H7 (cell line): ENCODE measurements around the gene PSMA6. TPM values are rescaled to one million over a fixed set of nuclear protein-coding genes. Genes with fewer than 3 reads are reported as not detected.
"Not testable (repeated sequence)": the region's sequence is repeated elsewhere in the genome, so short reads cannot be mapped to it uniquely, and the experiment has no call there.

Experiments
- DNase-seq: peaks from one replicate; pipeline ENCODE4 v3.0.0; 2012
- H3K27me3 ChIP-seq: 2 replicates; pipeline ENCODE4 v1.6.0; 2011; ENCODE audit warnings: mild to moderate bottlenecking, low read length; ENCODE audit not compliant: control insufficient read depth, insufficient read depth
- H3K36me3 ChIP-seq: replicated peaks from 2 replicates; pipeline ENCODE4 v1.5.1; 2011; ENCODE audit warnings: low read length; ENCODE audit not compliant: control insufficient read depth, insufficient read depth
- H3K4me3 ChIP-seq: 2 replicates; pipeline ENCODE4 v1.5.1; 2011; ENCODE audit warnings: low read depth, mild to moderate bottlenecking, control low read depth, low read length, moderate library complexity; ENCODE audit not compliant: insufficient read depth
- total RNA-seq: library from RNA; depleted of rRNA; stranded (reverse); fragments of >200 nt; shearing (Covaris generic); gene quantifications from 2 replicates; pipeline ENCODE4 v1.2.3, GENCODE V29; 2014

The PSMA6 gene
- total RNA-seq, 1 experiment from 2014 or later = 232 TPM

DNA sequence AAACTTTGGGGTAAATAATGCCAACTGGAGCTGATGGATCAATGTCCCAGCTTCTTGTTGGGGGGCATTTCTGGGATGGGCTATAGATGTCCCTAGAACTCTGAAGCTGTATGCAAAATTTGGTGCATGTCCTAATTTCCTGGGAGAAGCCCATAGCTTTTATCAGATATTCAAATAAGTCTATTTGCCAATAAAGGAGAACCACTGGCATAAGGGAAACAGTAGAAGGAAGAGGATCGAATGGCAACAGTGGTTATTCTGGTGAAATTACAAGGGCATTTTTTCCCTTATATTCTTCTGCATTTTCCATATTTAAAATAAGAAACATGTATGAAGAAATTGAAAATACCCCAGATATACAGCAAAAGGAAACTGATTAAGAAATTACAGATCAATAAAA lies 34.2 kb downstream of the PSMA6 start:
- Histone ChIP-seq H3K27me3 (no peaks in the 10 kb centered on the region), H3K4me3 (no peak overlapping the region), H3K36me3 (no peaks in the 10 kb centered on the region)
- no peak for DNase-seq

DNA sequence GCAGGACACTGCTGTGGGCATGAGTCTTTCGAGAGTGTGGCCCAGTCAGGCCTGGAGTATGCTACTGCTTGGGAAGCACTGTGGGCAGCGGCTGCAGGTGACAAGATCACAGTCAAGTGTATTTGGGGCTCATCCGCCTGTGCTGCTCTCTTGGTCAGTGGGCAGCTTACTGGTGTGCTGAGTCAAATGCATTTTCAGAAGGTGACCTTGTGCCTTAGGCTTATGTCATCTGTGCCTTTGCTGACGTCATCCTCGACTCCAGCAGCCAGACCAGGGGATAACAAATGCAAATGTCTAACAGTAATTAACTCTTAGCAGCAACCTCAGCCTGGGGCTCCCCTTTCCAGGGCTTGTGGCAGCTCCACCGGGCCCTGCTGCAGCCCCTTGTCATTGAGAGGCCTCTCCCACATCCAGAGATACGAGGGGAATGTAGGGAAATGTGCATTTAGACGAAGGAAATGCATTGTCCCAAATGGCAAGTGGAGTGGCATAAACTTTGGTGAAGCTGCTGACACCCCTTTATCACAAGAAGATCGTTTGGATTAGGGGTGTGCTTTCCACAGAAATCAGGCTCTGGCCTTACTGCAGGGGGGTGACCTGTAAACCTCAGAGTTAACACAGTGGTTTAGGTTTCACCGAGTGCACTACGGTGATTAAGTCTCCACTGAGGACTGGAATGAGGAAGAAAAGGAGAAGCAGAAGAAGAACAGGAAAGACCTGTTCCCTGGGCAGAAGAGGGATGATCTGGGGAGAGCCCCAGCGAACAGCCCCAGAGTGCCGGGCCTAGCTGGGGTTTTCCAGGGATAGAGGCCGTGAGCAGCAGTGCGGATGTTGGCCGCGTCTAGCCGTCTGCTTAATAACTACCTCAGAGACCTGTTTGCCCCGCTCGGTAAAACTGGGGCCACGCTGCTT lies 39.7 kb downstream of the PSMA6 start:
- Histone ChIP-seq H3K36me3 (no peaks in the 10 kb centered on the region), H3K4me3 (no peak overlapping the region), H3K27me3 (no peaks in the 10 kb centered on the region)
- peak; percentile 45 for DNase-seq

DNA sequence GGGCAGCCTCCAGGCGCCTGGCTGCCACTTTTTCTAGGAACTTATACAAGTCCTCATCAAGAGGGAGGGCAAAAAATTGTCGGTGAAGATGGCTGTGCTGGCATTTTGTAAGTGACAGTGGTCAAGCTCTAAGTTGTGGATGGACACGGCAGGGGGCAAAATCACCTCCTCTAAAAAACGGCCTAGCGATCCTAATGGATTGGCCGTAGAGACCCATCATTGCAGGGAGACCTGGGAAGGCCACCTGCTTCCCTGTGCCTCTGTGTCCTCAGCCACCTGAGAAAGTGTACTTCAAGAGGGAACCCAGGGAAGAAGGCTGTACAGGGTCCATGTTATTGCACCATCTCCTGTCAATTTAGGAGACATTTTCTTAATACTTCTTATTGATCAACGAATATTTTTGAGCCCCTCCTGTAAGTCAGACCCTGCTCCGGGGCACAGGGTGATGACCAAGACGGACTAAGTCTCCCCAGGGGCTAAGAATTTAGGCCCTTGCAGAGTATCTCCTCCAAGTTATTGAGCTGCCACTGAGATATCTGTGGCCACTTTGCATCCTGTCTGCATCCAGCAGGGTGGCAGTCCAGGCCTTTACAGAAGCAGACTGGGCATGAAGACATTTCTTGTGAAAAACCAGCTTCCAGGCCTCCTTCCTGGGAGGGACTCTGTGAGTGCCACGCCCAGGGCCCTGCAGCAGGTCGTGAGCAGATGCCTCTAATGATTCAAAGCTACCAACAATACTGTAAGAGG lies 40.5 kb downstream of the PSMA6 start:
- peak; percentile 49 for DNase-seq

DNA sequence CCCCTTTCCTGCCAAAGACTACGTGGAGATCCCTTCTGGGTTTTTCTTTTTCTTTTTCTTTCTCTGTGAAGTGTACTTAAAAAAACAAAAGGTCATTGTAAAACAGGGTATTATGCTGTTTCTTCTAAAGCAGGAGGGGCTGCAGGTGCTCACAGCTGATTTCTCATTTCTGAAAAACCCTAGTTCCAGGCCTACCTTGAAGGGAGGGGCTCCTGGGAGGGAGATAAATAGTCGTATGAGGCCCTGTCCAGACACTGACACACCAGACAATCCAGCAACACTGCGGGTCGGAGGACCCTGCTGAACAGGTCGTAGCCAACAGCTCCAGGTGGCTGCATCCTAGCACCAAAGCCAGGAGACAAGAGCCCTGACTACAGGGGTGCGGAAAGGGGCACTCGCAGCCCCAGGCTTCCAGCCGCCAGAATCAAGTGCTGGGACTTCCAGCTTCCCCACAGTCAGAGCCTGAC lies 41.1 kb downstream of the PSMA6 start:
- H3K27me3 ChIP-seq = no peaks in the 10 kb centered on the region
- DNase-seq = peak; percentile 58
- H3K36me3 ChIP-seq = no peaks in the 10 kb centered on the region
- no peak overlapping the region for H3K4me3 ChIP-seq

More for the DNA sequence above, 40.5 kb downstream of the PSMA6 start:
- Histone ChIP-seq H3K27me3 (no peaks in the 10 kb centered on the region), H3K4me3 (no peak overlapping the region), H3K36me3 (no peaks in the 10 kb centered on the region)

DNA sequence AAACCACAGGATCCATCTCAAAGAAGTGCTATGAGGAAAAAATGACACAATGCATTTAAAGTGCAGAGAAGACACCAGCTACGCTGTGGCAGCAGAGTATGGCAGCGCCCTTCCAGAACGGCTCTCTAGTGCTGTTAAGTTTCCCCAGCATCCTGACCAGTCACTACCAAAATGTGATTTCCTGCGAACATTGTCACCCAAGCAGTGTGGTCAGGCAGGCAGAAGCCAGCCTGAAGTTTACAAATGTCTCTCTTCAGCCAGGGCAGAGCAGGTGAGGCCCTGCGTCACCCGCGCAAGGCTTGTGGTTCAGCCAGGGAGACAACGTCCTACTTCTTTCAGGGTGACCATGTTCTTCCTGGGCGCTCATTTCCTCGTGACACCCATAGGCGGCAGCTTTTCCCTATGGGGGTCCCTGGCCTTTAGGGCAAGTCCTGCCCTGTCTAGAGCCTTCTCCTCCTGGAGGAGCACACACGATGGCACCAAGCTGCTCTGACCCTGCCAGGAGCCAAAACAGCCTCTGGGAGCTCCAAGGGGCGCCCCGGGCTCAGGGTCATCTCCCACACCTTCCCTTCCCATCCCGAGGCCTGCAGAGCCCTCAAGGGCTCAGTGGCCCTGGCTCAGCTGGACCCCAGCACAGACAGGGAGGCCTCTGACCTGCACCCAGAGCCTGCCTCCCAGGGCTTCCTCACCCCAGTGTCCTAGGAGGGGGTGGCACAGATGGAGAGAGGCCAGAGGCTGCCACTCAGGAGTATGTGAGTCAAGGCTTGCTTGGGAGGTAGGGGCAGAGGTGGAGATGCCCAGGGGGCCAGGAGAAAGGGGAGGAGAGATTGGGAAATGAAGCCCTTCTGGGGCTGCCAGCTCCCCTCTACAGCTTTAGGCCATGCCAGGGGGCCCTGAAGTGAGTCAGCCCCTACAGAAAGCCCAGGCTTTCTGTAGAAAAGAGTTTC lies 41.9 kb downstream of the PSMA6 start:
- peak; percentile 42 for DNase-seq
- Histone ChIP-seq H3K4me3 (no peak overlapping the region), H3K36me3 (no peaks in the 10 kb centered on the region), H3K27me3 (no peaks in the 10 kb centered on the region)

DNA sequence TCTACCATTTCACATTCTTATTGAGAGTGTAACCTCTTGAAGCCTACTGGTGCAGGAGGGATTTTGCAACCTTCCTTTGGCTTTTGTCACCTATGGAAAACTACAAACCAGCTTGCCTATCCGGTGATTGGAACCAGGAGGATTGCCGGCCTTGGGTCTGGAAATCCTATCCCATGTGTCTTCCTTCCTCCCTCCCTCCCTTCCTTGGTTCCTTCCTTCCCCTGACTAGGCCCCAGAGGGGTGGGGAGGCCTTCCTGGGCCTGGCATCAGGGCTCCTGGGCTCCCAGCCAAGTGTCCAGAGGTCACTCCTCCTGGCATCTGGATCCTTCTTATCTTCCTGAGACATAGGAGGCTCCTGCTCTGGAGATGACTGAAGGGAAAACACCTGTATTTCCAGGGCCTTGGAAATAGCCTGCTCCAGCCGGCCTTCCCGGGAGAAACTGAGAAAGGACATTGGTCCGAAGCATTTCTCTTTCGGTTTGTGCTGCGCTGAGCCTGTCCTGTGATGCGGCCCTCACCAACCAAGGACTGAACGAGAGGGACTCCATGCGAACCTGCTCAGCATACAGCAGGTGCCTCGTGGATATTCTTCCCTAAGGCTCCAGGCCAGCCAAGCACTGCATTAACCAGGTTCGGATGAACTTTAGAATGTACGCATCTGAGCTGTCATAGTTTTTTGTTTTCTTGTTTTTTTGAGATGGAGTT lies 43.4 kb downstream of the PSMA6 start:
- Histone ChIP-seq H3K4me3 (no peak overlapping the region), H3K36me3 (no peaks in the 10 kb centered on the region), H3K27me3 (no peaks in the 10 kb centered on the region)
- no peak for DNase-seq

DNA sequence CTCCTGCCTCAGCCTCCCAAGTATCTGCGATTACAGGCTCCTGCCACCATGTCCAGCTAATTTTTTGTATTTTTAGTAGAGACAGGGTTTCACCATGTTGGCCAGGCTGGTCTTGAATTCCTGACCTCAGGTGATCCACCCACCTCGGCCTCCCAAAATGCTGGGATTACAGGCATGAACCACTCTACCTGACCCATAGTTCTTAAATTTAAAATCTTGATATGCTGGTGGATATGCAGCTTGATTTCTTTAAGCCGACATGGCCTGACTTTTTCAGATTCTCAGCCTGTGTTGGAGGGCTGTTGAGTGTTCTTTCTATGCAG lies 44.0 kb downstream of the PSMA6 start:
- not testable (repeated sequence) for H3K36me3 ChIP-seq, H3K4me3 ChIP-seq, DNase-seq, H3K27me3 ChIP-seq

DNA sequence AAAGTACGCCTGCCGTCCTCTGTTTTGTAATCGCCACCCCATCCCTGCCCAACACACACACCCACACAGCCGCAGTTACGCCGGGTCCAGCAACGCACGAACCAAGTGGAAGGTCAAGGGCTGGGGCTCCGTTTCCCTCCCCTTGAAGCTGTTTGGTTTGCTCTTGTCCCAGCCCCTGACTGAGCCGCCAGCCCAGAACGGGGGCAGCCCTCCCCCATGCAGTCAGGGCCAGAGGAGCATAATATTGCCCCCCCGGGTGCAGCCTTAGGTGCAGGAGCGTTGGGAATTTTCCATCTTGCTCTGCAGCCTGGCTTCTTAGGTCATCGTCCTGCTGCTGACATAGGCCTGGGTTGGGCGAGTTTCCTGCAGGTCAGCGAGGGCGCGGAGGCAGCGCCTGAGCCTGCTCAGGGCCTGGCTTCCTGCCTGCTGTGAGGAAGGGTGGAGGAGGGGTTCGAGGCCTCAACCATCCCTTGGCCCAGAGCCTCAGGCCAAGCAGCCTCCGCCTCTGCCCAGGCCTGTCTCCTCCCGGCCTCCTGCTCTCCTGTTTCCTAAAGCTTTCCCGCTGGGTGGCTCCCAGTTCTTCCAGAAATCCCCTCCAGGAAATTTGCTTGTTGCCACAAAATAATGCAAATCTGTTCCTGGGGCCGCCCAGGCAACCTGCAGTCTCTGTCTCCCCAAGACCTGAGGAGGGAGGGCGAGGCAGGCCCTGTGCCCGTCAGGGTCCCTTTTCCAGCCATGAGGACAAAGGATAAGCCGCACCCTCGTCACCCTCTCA lies 44.5 kb downstream of the PSMA6 start:
- Histone ChIP-seq H3K4me3 (no peak overlapping the region), H3K36me3 (no peaks in the 10 kb centered on the region), H3K27me3 (no peaks in the 10 kb centered on the region)
- DNase-seq = peak; percentile 87

DNA sequence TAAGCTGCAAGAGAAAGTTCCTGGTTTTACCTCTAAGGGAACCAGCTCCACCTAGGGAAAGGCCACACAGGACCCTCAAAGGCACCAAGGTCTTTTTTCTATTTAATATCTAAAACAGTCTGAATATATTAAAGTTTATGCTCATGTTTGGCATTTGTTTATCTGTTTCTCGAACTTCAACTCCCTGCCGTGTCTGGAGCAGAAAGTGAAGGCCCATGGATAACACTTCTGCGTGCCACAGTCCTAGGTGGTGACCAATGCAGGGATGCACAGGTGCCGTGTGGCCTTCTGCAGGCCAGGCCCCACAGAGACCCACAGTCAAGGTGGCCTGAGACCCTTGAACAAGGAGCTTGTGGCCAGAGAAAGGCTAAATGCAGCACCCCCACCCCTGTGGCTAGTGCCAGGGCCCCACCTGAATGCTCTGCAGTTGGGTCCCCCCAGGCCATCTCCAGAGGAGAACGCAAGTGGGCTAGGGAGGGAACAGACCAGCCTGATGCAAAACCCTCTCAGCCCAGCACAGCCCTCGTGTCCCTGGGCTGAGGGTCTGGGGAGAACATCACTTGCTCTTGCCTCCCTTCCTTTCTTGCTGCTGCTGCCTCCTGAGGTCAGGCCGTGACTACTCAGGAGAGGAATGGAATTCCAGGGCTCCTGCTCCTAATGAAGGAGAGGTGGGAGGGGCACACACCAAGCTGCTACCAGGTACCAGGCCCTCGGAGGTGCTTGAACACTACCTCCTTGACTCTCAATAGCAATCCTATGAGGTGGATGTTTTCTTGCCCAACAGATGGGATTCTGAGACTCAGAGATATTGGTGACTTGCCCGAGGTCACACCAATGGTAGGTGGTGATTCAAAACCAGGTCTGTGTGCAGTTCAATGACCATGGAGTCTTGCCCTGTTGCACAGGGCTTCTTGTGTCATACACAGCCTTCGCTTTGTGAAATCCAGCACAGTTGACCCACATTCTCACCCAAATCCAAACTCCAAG lies 45.4 kb downstream of the PSMA6 start:
- H3K27me3 ChIP-seq = no peaks in the 10 kb centered on the region
- peak; percentile 79 for DNase-seq
- no peak overlapping the region for H3K4me3 ChIP-seq
- H3K36me3 ChIP-seq = no peaks in the 10 kb centered on the region

DNA sequence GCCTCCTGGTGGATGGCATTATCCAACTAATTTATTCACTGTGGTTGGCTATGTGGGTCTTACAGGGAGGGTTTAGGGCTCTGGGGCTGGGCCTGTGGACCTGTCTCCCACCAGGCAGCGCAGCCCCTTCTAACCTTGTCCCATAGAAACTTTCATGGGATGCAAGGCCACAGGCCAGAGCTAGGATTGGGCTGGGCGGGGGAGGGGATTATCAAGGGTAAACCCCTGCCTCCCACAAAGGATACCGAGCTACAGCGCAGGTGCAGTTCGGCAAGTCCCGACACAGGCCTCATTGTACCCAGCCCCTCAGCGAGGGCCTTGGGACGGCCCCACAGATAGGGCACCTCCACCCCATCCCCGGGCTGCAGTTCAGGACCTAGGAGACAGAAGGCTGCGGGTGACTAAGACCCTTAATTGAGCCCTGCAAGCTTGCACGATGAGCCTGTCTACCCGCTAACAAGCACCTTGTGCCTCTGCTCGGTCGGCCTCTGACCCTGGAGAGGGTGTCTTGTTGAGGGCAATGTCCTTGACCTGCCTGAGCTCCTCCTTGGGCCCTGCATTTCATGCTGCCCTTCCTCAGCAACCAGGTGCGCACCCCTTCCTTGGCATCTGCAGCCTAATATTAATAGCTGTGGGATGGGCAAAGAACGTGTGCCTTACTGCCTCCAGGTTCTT lies 46.7 kb downstream of the PSMA6 start:
- Histone ChIP-seq H3K4me3 (no peak overlapping the region), H3K27me3 (no peaks in the 10 kb centered on the region)
- DNase-seq = peak; percentile 20

DNA sequence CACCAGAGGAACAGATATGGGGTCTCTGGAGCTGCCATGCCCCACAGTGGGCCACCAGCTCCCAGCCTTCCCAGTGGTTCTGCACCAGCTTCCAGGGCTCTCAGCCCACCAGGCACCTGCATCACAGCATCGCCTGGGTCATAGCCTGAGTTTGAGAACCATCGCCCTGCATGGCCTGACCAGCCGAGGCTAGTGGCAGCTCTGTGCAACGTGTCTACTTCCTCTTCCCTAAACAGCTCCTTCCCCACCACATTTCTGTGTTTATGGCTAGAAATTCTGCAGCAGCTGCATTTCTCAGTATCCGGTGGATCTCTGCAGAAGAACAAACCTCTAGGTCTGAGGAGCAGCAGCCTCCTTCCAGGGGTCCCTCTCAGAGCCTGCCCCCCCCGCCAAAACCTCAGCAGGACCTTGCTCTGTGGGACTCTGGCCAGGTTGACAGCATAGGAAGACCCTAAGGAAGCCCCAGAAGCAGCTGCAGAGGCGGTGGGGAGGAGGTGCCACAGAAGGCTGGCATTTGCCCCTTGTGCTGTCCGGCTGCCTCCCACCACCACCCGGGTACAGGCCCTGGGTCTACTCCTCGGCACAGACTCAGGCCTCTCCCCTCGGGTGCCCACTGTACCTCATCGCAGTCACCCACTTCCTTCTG lies 47.7 kb downstream of the PSMA6 start:
- H3K27me3 ChIP-seq = no peaks in the 10 kb centered on the region
- peak; percentile 26 for DNase-seq
- no peak overlapping the region for H3K4me3 ChIP-seq
- H3K36me3 ChIP-seq = no peaks in the 10 kb centered on the region

More for the DNA sequence above, 46.7 kb downstream of the PSMA6 start:
- H3K36me3 ChIP-seq = no peaks in the 10 kb centered on the region
